Esophagus squamous epithelium (tissue), 5 donors: ENCODE data around the gene CATSPER1. TPM values are rescaled to one million over a fixed set of nuclear protein-coding genes. Genes with fewer than 3 reads are reported as not detected.
A peak's percentile ranks its signal among the peaks of the same experiment; 100 is the strongest.

Experiments used
- DNase-seq: peaks from one replicate; lab custom pipeline; 2025; lab: John Stamatoyannopoulos, UW
- H3K27ac ChIP-seq, 4 donors: fragments of 200-600 bp; sonication (generic); one replicate each; pipeline ENCODE4 v1.5.1; 2016 to 2019; ENCODE audit warnings: mild to moderate bottlenecking in 1 of 4
- H3K27me3 ChIP-seq, 4 donors: fragments of 200-600 bp; sonication (generic); 1 replicate in 3 of 4; 2 replicates in 1 of 4; pipeline versions ENCODE4 v1.5.1 to v1.6.0; 2017 to 2021; ENCODE audit warnings: antibody characterized with exemption in 1 of 4
- H3K36me3 ChIP-seq, 3 donors: fragments of 200-600 bp; sonication (generic); one replicate each; pipeline ENCODE4 v1.5.1; 2016 to 2019
- H3K4me1 ChIP-seq, 3 donors: fragments of 200-600 bp; sonication (generic); one replicate each; pipeline ENCODE4 v1.5.1; 2017 to 2019
- H3K4me3 ChIP-seq, 4 donors: fragments of 200-600 bp; sonication (generic); 1 replicate in 3 of 4; 2 replicates in 1 of 4; pipeline ENCODE4 v1.5.1; 2016 to 2019; ENCODE audit warnings: mild to moderate bottlenecking in 2 of 4, moderate library complexity in 1 of 4
- H3K9me3 ChIP-seq, 3 donors: fragments of 200-600 bp; sonication (generic); one replicate each; pipeline ENCODE4 v1.5.1; 2016 to 2019
- POLR2A ChIP-seq, 4 donors: fragments of 450-650 bp; IDR thresholded peaks; one replicate each; pipeline ENCODE4 v1.6.1; 2017; ENCODE audit warnings: antibody characterized with exemption in 4 of 4, mild to moderate bottlenecking in 4 of 4, moderate library complexity in 3 of 4
- WGBS, 2 donors: methylation state at CpG; one replicate each; pipeline ENCODE4 v1.1.5; 2018; 5-methylcytosine and 5-hydroxymethylcytosine counted together
- intact Hi-C: fragments of 100-400 bp; cut with DNase I; formaldehyde crosslinking; loops from one replicate; pipeline ENCODE4 v1.15.0; 2022
- total RNA-seq, 4 donors: library from RNA; depleted of rRNA; stranded (reverse); fragments of >200 nt; gene quantifications; one replicate each; pipeline ENCODE4 v1.1.0, GENCODE V29; 2016
- TF ChIP-seq, protein P1 (sequence below), 6 experiments: fragments of 450-650 bp in 4 of 6; fragments of 200-600 bp in 2 of 6; sonication (generic) in 2 of 6; IDR thresholded peaks; one replicate each; pipeline ENCODE4 v1.5.1; 2016 to 2019; ENCODE audit warnings: antibody characterized with exemption in 6 of 6, mild to moderate bottlenecking in 4 of 6, moderate library complexity in 4 of 6
- donor health status: DM: yes; HTN: yes; CAD: no.

The CATSPER1 gene
- total RNA-seq, 4 donors from 2014 or later = not detected

DNA sequence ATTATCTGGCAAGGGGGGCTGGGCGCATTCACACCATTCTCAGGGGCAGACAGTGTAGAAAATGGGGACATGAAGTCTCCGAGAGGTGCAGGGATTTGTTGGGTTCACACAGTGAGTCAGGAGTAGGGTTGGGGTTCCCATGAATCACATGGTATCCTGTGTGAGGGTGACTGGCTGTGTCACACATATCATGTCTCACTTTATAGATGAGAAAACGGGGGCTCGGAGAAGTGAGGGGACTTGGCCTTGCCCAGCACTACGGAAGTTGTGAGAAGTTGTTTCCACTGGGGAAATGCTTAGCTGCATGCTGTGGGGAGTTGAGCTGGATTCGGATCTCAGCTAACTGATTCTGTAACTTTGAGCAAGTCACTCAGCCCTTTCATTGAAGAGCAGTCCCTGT, 18.5 kb upstream of the CATSPER1 start:
- intact Hi-C loops = no loop called here
- no peak for TF ChIP-seq POLR2A (IDR thresholded peaks at IDR 0.05)
- TF ChIP-seq, protein P1, sequence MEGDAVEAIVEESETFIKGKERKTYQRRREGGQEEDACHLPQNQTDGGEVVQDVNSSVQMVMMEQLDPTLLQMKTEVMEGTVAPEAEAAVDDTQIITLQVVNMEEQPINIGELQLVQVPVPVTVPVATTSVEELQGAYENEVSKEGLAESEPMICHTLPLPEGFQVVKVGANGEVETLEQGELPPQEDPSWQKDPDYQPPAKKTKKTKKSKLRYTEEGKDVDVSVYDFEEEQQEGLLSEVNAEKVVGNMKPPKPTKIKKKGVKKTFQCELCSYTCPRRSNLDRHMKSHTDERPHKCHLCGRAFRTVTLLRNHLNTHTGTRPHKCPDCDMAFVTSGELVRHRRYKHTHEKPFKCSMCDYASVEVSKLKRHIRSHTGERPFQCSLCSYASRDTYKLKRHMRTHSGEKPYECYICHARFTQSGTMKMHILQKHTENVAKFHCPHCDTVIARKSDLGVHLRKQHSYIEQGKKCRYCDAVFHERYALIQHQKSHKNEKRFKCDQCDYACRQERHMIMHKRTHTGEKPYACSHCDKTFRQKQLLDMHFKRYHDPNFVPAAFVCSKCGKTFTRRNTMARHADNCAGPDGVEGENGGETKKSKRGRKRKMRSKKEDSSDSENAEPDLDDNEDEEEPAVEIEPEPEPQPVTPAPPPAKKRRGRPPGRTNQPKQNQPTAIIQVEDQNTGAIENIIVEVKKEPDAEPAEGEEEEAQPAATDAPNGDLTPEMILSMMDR (IDR thresholded peaks at IDR 0.05) = no peak
- Histone ChIP-seq H3K9me3 (no peaks in the 10 kb centered on the region), H3K27me3 (peaks cover 0 to 48% (median 3%) of the 10 kb centered on the region in 4 donors), H3K27ac (no peak overlapping the region), H3K4me3 (peak overlapping the region in 1 of 4 donors; percentile 18), H3K36me3 (no peaks in the 10 kb centered on the region), H3K4me1 (peaks cover 3 to 16% (median 6%) of the 10 kb centered on the region in 3 donors)
- 50 to 59% methylated on average over 6 of the region's 6 CpGs for WGBS, 2 donors
- no peak for DNase-seq

DNA sequence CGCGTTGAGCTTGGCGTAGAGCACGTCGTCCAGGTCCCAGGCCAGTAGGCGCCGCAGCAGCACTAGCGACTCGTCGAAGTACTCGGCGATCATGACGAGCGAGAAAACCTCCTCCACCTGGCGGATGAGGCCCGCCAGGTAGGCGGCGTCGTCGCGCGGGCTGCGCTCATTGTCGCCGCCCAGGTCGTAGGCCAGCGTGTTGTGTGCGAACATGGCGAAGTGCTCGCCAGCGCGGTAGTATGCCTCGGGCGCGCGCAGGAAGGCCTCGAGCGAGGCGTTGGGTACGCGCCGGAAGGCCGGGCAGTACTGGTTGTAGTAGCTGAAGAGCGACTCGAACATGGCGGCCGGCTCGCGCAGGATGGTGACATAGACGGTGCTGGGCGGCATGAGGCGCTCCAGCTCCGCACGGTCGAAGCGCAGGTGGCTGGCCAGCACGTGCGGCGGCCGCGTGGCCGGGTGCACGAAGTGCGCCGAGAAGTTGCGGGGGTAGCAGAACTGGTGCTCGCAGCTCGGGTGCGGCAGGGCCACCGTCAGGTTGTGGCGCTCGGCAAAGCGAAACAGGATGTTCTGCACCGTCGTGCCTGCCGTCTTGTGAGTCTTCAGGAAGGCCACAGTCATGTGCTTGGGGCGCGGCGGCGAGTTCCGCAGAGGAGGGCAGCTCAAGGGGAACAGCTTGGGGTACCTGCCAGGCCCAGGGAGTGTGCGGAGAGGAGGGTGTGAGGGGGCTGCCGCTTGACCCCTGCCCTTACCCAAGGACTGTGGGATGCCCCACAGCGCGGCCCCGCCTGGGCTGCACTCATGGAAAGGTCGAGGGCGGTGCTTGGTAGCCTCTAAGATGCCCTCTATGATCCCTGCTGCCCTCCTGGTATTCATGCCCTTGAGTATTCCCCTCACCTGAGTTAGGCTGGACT, 17.0 kb upstream of the CATSPER1 start:
- Histone ChIP-seq H3K27me3 (peaks cover 0 to 35% (median 0%) of the 10 kb centered on the region in 4 donors), H3K9me3 (no peaks in the 10 kb centered on the region), H3K27ac (no peak overlapping the region), H3K4me3 (no peak overlapping the region), H3K36me3 (no peaks in the 10 kb centered on the region), H3K4me1 (peaks cover 3 to 8% (median 6%) of the 10 kb centered on the region in 3 donors)
- intact Hi-C loops = no loop called here
- no peak for DNase-seq
- TF ChIP-seq, protein P1 (IDR thresholded peaks at IDR 0.05) = no peak
- no peak for TF ChIP-seq POLR2A (IDR thresholded peaks at IDR 0.05)
- 95 to 96% methylated on average over 11 to 44 of the region's 88 CpGs for WGBS, 2 donors

DNA sequence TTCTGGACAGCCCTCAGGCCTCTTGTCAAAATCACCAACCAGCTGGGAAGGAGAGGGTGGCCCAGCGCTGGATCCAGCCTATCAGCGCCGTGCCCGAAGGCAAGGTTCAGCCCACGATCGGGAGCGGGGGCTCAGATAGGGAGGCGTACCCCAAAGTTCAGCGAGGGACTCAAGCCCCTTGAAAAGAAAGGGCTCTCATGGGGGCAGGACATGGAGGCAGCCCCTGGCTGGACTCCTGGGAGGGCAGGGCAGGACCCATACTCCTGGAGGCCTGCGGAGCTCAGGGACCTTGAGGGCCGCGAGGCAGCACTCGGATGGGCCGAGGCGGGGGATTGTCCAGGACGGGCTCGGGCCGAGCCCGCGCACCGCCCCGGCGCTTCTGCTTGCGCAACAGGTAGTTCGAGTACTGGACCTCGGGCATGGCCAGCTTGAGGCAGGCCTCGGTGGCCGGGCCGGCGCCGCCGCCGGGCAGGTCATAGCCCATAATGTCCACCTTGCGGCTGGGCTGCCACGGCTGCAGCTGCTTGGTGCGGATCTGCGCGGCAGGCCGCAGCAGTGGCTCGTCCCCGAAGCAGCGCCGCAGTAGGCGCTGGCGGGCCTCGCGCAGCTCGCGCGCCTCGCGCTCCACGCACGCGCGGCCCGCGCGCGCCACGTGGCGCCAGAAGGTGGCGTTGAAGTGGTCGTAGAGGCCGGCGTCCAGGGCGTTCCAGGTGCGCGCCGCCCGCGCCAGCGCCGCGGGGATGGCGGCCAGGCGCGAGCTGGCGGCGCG, 16.1 kb upstream of the CATSPER1 start:
- no peak overlapping the region for H3K4me3 ChIP-seq
- H3K4me1 ChIP-seq = peaks cover 3 to 8% (median 6%) of the 10 kb centered on the region in 3 donors
- no peaks in the 10 kb centered on the region for H3K9me3 ChIP-seq
- 97 to 98% methylated on average over 12 to 37 of the region's 81 CpGs for WGBS, 2 donors
- intact Hi-C loops = no loop called here
- no peak for TF ChIP-seq POLR2A (IDR thresholded peaks at IDR 0.05)
- TF ChIP-seq, protein P1 (IDR thresholded peaks at IDR 0.05) = no peak
- H3K27me3 ChIP-seq = peaks cover 0 to 26% (median 0%) of the 10 kb centered on the region in 4 donors
- no peak overlapping the region for H3K27ac ChIP-seq
- DNase-seq = no peak
- no peaks in the 10 kb centered on the region for H3K36me3 ChIP-seq

DNA sequence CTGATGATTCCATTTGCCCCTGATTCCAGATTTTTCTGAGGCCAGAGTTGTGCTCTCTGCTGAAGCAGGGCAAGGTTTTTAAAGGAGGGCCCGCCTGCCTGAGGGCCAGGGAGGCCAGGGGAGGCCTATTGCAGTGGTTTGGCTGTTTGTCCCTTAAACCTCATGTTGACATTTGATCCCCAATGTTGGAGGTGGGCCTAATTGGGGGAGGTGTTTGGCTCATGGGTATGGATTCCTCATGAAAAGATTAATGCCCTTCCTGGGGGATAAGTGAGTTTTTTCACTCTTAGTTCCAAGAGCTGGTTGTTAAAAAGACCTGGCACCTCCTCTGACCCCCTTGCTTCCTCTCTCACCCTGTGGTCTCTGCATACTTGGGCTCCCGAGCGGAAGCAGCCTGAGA, 13.5 kb upstream of the CATSPER1 start:
- Histone ChIP-seq H3K4me3 (no peak overlapping the region), H3K27ac (no peak overlapping the region), H3K27me3 (peaks cover 0 to 18% (median 0%) of the 10 kb centered on the region in 4 donors), H3K36me3 (no peaks in the 10 kb centered on the region), H3K4me1 (peaks cover 0 to under 1% (median under 1%) of the 10 kb centered on the region in 3 donors), H3K9me3 (no peaks in the 10 kb centered on the region)
- no peak for DNase-seq
- no peak for TF ChIP-seq POLR2A (IDR thresholded peaks at IDR 0.05)
- TF ChIP-seq, protein P1 (IDR thresholded peaks at IDR 0.05) = no peak
- WGBS, 2 donors = 92 to 100% methylated on average over 2 of the region's 3 CpGs
- intact Hi-C loops = no loop called here
